GM06990 (cell line): ENCODE data around the gene SMIM32.

Experiments
- DNase-seq: peaks from one replicate; pipeline ENCODE4 v3.0.0-alpha.2; 2011; ENCODE audit not compliant: insufficient read length; ENCODE audit errors: extremely low read depth
- H3K27me3 ChIP-seq: replicated peaks from 2 replicates; pipeline ENCODE4 v1.6.0; 2011; ENCODE audit warnings: low read length; ENCODE audit not compliant: control insufficient read depth, insufficient read depth
- H3K36me3 ChIP-seq: 2 replicates; pipeline ENCODE4 v1.5.1; 2011; ENCODE audit warnings: low read length; ENCODE audit not compliant: control insufficient read depth, insufficient read depth
- H3K4me3 ChIP-seq: replicated peaks from 2 replicates; pipeline ENCODE4 v1.5.1; 2011; ENCODE audit warnings: low read depth, mild to moderate bottlenecking, control low read depth, low read length
- TF ChIP-seq, protein P1 (sequence below): IDR thresholded peaks from 2 replicates; pipeline ENCODE4 v1.5.1; 2011; ENCODE audit warnings: low read length, control low read depth, mild to moderate bottlenecking, inconsistent platforms; ENCODE audit not compliant: insufficient read depth, poor library complexity, severe bottlenecking

The SMIM32 gene

DNA sequence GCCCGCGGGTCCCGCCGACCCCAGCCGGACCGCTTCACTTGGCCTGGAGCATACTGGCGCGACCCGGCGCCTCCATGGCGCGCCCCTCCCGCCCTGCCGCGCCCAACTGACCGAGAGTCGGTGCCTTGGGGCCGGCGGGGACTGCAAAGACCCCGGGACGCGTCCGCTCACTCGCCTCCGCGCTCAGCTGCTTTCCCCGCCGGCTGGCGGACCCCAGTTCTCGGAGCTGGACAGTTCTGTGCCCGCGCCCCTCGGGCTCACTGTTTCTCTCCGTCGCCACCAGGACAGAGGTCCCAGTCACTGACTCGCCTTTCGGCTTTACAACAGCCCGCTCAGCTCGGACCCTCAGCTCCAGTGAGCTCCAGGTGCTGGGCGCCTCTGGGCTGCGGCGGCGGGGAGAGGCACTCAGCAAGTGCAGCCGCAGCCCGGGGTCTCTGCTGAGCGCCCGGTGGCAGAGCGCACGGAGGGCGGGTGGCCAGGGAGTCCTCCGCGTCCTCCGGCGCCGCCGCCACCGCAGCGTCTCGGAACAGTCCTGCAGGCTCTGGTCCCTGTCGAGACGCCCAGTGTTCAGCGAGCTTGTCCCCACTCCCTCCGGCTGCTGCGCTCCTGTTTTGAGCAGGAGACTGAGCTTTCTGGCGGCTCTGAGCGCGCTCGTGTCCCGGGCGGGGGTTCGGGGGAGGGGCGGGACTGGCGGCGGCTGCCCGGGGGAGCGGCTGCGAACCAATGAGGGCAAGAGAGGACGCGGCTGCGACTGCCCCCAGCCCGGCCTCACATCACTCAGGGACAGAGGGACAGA is at the start of gene SMIM32:
Gene SMIM32 (minus strand): TSS at position 637 of the 796 bp plus-strand sequence. CDS start 638 bp downstream, outside the sequence.
- TF ChIP-seq, protein P1, sequence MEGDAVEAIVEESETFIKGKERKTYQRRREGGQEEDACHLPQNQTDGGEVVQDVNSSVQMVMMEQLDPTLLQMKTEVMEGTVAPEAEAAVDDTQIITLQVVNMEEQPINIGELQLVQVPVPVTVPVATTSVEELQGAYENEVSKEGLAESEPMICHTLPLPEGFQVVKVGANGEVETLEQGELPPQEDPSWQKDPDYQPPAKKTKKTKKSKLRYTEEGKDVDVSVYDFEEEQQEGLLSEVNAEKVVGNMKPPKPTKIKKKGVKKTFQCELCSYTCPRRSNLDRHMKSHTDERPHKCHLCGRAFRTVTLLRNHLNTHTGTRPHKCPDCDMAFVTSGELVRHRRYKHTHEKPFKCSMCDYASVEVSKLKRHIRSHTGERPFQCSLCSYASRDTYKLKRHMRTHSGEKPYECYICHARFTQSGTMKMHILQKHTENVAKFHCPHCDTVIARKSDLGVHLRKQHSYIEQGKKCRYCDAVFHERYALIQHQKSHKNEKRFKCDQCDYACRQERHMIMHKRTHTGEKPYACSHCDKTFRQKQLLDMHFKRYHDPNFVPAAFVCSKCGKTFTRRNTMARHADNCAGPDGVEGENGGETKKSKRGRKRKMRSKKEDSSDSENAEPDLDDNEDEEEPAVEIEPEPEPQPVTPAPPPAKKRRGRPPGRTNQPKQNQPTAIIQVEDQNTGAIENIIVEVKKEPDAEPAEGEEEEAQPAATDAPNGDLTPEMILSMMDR = no peak
- peak; percentile 19 for DNase-seq
- Histone ChIP-seq H3K4me3 (no peak within 1 kb of the TSS; the same call in 1 of the 2 replicates), H3K36me3 (no peaks in the 10 kb centered on the region; the same call in 1 of the 2 replicates), H3K27me3 (no peaks in the 10 kb centered on the region; the same call in none of the 2 replicates)

- TF ChIP-seq, protein P1 = no peak
- Histone ChIP-seq H3K4me3 (no peak overlapping the region), H3K36me3 (no peaks in the 10 kb centered on the region), H3K27me3 (no peaks in the 10 kb centered on the region)
- DNase-seq = no peak
Measured at GRCh38 chr5:136242611-136243010, 49.6 kb upstream of the SMIM32 start.

- H3K36me3 ChIP-seq = no peaks in the 10 kb centered on the region
- no peak for DNase-seq
- no peak overlapping the region for H3K4me3 ChIP-seq
- no peaks in the 10 kb centered on the region for H3K27me3 ChIP-seq
- TF ChIP-seq, protein P1 = no peak
Measured at GRCh38 chr5:136242136-136242535, 49.2 kb upstream of the SMIM32 start.

- TF ChIP-seq, protein P1 = no peak
- Histone ChIP-seq H3K4me3 (no peak overlapping the region), H3K27me3 (no peaks in the 10 kb centered on the region), H3K36me3 (no peaks in the 10 kb centered on the region)
- DNase-seq = no peak
Measured at GRCh38 chr5:136240894-136241293, 47.9 kb upstream of the SMIM32 start.

DNA sequence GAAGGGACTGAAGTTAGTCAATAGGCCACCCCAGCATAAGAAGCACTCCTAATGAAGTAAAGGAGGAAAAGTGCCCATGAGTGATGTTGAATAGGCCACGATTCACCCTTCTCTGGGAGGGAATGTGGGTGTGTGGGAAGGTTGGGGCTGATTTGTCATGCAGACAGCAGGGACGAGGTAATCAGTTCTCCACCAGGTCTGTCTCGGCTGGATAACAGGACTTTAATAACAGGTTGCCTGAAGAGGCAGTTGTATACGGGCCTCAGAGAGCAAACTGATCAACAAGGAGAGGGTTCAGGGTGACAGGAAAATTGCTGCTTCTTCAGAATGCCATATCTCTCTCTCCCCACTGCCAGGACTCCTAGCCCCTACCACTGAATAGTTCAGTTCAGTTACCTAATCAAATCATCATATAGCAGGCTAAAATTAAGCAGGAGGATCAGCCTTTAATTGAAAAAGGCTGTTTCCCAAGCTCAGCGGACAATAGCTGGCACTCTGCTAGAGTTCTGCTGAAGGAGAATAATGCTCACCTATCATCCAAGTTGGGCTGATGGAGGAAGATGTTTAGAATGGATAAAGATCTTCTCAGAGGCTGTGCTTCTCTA is 43.6 kb upstream of the SMIM32 start:
- TF ChIP-seq, protein P1 = no peak
- H3K36me3 ChIP-seq = no peaks in the 10 kb centered on the region
- no peaks in the 10 kb centered on the region for H3K27me3 ChIP-seq
- no peak overlapping the region for H3K4me3 ChIP-seq
- no peak for DNase-seq
